ENCODE measurements around the gene DCAF16.

Gene DCAF16

GRCh38 chr4:17781300-17782287 lies 29.0 kb downstream of the DCAF16 start, which contains the start of gene FAM184B:
Gene FAM184B, minus strand, starts transcription at chr4:17781621. Its CDS starts 322 bp downstream, at chr4:17781299.
- DNase-seq (ENCODE audit: low read depth in 2 of 2): no peak

GRCh38 chr4:17780501-17781299 lies 29.9 kb downstream of the DCAF16 start:
- DNase-seq (ENCODE audit: low read depth in 2 of 2): no peak

- DNase-seq (ENCODE audit: low read depth in 2 of 2): no peak
Observed at GRCh38 chr4:17778431-17778830, 32.1 kb downstream of the DCAF16 start.

- no peak for DNase-seq (ENCODE audit: low read depth in 2 of 2)
Observed at GRCh38 chr4:17773135-17773698, 37.3 kb downstream of the DCAF16 start.

- DNase-seq (ENCODE audit: low read depth in 2 of 2): no peak
Observed at GRCh38 chr4:17771284-17771908, 39.2 kb downstream of the DCAF16 start.

- DNase-seq (ENCODE audit: low read depth in 2 of 2): no peak
Observed at GRCh38 chr4:17770845-17771244, 39.7 kb downstream of the DCAF16 start.

- DNase-seq (ENCODE audit: low read depth in 2 of 2): no peak
Observed at GRCh38 chr4:17769406-17770174, 41.0 kb downstream of the DCAF16 start.

- DNase-seq (ENCODE audit: low read depth in 2 of 2): no peak
Observed at GRCh38 chr4:17766826-17767458, 43.6 kb downstream of the DCAF16 start.

GRCh38 chr4:17765514-17766286 lies 44.9 kb downstream of the DCAF16 start:
- DNase-seq (ENCODE audit: low read depth in 2 of 2): no peak

- no peak for DNase-seq (ENCODE audit: low read depth in 2 of 2)
Observed at GRCh38 chr4:17763931-17764330, 46.6 kb downstream of the DCAF16 start.

GRCh38 chr4:17763416-17763815 lies 47.1 kb downstream of the DCAF16 start:
- DNase-seq (ENCODE audit: low read depth in 2 of 2): no peak

GRCh38 chr4:17762726-17763125 lies 47.8 kb downstream of the DCAF16 start:
- DNase-seq (ENCODE audit: low read depth in 2 of 2): no peak

GRCh38 chr4:17761062-17761461 lies 49.5 kb downstream of the DCAF16 start:
- no peak for DNase-seq (ENCODE audit: low read depth in 2 of 2)

- DNase-seq (ENCODE audit: low read depth in 2 of 2): no peak
Observed at GRCh38 chr4:17760626-17761025, 49.9 kb downstream of the DCAF16 start.

- no peak for DNase-seq (ENCODE audit: low read depth in 2 of 2)
Observed at GRCh38 chr4:17758485-17758884, 52.1 kb downstream of the DCAF16 start.

- no peak for DNase-seq (ENCODE audit: low read depth in 2 of 2)
Observed at GRCh38 chr4:17757621-17758020, 52.9 kb downstream of the DCAF16 start.

GRCh38 chr4:17753646-17754045 lies 56.9 kb downstream of the DCAF16 start:
- no peak for DNase-seq (ENCODE audit: low read depth in 2 of 2)
